ENCODE data around the gene SEC16A.

The SEC16A gene

DNA sequence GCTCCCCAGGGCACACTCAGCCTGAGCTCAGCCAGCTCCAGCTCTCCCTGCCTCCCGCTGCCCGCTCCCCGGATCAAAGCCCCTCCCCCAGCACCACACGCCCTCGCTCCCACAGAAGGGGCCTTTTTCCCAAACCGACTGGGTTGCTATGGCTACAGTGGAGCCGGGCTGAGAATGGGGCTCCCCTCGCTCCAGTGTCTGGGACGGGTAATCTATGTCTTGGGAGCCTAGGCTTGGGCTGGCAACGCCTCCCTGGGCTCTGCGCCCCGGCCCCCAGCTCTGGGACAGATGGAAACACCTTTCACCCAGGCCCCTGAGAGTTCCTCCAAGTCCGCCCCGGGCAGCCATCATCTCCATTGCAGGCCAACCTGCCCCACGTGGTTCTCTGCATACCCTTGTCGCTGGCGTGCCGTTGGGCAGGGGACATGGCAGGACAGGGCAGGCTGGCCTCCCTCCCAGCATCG lies 33.4 kb upstream of the SEC16A start:
- H3K9me3 ChIP-seq (ENCODE audit: insufficient read depth, low read depth, low read length): no peaks in the 10 kb centered on the region
- H3K27me3 ChIP-seq (ENCODE audit: insufficient read depth, low read length): no peaks in the 10 kb centered on the region
- H3K36me3 ChIP-seq (ENCODE audit: insufficient read depth, low read length): peaks cover 77% of the 10 kb centered on the region
- no peaks in the 10 kb centered on the region for H3K4me1 ChIP-seq (ENCODE audit: insufficient read depth, low read length)
- 90% methylated on average over 19 of the region's 19 CpGs for WGBS
- H3K27ac ChIP-seq (ENCODE audit: low read depth, low read length): no peak overlapping the region
- no peak overlapping the region for H3K9ac ChIP-seq (ENCODE audit: low read depth, low read length)
- no peak overlapping the region for H3K4me3 ChIP-seq (ENCODE audit: low read length)

DNA sequence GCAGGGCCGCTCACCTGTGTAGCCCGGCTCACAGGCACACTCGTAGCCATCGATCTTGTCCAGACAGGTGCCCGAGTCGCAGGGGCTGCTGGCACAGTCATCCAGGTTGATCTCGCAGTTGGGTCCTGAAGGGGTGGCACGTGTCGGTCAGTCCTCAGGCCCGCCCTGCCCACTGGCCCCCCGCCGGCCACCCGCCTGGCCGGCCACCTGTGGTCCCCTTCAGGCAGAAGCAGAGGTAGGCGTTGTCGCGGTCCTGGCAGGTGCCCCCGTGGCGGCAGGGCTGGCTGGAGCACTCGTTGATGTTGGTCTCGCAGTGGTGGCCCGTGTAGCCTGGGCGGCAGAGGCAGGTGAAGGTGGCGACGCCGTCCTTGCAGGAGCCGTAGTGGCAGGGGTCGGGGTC lies 32.4 kb upstream of the SEC16A start:
- H3K36me3 ChIP-seq (ENCODE audit: insufficient read depth, low read length): peaks cover 87% of the 10 kb centered on the region
- WGBS: 96% methylated on average over 28 of the region's 28 CpGs
- H3K27ac ChIP-seq (ENCODE audit: low read depth, low read length): no peak overlapping the region

DNA sequence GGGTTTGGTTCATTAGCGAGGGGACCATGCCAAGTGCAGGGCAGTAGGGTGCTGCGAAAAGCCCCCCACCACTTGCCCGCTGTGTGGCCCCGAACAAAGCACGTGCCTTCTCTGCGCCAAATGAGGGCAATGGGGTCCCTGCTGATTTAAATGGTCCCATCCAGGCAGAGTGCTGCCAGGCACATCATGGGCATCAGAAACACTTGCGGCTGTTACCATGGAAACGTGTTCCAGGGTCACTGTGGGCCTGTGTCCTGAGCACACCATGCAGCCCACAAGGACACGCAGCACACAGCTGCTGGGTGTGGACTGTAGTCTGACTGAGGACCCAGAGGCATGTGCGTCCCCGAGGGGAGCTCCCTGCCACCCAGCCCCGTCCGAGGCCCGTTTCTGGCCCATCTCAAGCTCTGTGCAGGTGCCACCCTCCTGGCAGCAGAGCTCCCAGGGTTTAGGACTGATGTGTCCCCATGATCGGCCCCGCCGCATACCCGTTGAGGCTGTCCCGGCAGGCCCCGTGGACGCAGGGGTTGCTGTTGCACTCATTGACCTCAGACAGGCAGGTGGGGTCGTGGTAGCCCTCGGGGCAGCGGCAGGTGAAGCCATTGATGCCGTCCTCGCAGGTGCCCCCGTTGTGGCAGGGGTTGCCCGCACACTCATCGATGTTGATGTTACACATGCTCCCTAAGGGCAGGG lies 31.3 kb upstream of the SEC16A start:
- H3K27ac ChIP-seq (ENCODE audit: low read depth, low read length): no peak overlapping the region
- H3K36me3 ChIP-seq (ENCODE audit: insufficient read depth, low read length): peaks cover 92% of the 10 kb centered on the region
- WGBS: 94% methylated on average over 29 of the region's 29 CpGs
- no peak overlapping the region for H3K9ac ChIP-seq (ENCODE audit: low read depth, low read length)
- H3K9me3 ChIP-seq (ENCODE audit: insufficient read depth, low read depth, low read length): no peaks in the 10 kb centered on the region
- no peaks in the 10 kb centered on the region for H3K27me3 ChIP-seq (ENCODE audit: insufficient read depth, low read length)
- H3K4me1 ChIP-seq (ENCODE audit: insufficient read depth, low read length): no peaks in the 10 kb centered on the region
- H3K4me3 ChIP-seq (ENCODE audit: low read length): no peak overlapping the region

More for the DNA sequence above, 32.4 kb upstream of the SEC16A start:
- Histone ChIP-seq H3K9ac (ENCODE audit: low read depth, low read length) (no peak overlapping the region), H3K4me1 (ENCODE audit: insufficient read depth, low read length) (no peaks in the 10 kb centered on the region), H3K4me3 (ENCODE audit: low read length) (no peak overlapping the region), H3K27me3 (ENCODE audit: insufficient read depth, low read length) (no peaks in the 10 kb centered on the region), H3K9me3 (ENCODE audit: insufficient read depth, low read depth, low read length) (no peaks in the 10 kb centered on the region)

DNA sequence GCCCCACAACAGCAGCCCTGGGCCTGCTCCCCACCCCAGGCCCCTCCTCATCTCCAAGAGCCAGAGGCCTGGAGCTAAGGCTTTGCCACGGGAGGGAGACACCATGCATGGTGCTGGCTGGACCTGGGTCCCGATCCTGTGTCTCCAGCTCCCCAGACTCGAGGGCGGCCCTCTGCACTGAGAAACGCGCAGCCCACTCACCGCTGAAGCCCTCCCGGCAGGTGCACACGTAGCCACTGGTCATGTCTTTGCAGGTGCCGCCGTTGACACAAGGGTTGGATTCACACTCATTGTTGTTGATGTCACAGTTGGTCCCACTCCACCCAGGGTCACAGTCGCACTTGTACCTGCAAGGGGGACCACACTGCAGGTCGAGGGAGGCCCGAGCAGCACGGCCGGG lies 30.4 kb upstream of the SEC16A start:
- Histone ChIP-seq H3K27ac (ENCODE audit: low read depth, low read length) (no peak overlapping the region), H3K36me3 (ENCODE audit: insufficient read depth, low read length) (peaks cover 93% of the 10 kb centered on the region), H3K4me1 (ENCODE audit: insufficient read depth, low read length) (no peaks in the 10 kb centered on the region), H3K9me3 (ENCODE audit: insufficient read depth, low read depth, low read length) (no peaks in the 10 kb centered on the region), H3K27me3 (ENCODE audit: insufficient read depth, low read length) (no peaks in the 10 kb centered on the region), H3K4me3 (ENCODE audit: low read length) (no peak overlapping the region), H3K9ac (ENCODE audit: low read depth, low read length) (no peak overlapping the region)
- WGBS: 96% methylated on average over 16 of the region's 16 CpGs

DNA sequence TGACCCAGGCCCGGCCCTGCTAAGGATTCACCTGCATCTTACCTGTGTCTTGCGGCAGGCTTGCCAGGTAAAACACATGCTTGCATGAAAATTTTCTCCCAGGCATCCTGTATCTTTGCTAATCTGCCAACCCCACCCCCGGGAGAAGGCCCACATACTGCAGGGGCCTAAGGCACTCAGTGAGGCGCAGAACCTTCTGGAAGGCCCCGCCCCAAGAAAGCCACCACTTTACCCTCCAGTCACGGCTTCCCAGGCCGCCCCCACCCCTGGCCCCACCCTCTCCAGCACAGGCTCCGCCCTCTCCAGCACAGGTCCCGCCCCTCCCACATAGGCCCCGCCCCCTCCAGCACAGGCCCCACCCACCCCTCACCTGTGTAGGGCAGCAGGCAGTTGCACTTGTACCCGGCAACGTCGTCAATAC lies 29.8 kb upstream of the SEC16A start:
- Histone ChIP-seq H3K4me3 (ENCODE audit: low read length) (no peak overlapping the region), H3K9ac (ENCODE audit: low read depth, low read length) (no peak overlapping the region), H3K27me3 (ENCODE audit: insufficient read depth, low read length) (no peaks in the 10 kb centered on the region), H3K4me1 (ENCODE audit: insufficient read depth, low read length) (no peaks in the 10 kb centered on the region), H3K27ac (ENCODE audit: low read depth, low read length) (no peak overlapping the region), H3K9me3 (ENCODE audit: insufficient read depth, low read depth, low read length) (no peaks in the 10 kb centered on the region), H3K36me3 (ENCODE audit: insufficient read depth, low read length) (peaks cover 93% of the 10 kb centered on the region)
- WGBS: 93% methylated on average over 9 of the region's 13 CpGs

DNA sequence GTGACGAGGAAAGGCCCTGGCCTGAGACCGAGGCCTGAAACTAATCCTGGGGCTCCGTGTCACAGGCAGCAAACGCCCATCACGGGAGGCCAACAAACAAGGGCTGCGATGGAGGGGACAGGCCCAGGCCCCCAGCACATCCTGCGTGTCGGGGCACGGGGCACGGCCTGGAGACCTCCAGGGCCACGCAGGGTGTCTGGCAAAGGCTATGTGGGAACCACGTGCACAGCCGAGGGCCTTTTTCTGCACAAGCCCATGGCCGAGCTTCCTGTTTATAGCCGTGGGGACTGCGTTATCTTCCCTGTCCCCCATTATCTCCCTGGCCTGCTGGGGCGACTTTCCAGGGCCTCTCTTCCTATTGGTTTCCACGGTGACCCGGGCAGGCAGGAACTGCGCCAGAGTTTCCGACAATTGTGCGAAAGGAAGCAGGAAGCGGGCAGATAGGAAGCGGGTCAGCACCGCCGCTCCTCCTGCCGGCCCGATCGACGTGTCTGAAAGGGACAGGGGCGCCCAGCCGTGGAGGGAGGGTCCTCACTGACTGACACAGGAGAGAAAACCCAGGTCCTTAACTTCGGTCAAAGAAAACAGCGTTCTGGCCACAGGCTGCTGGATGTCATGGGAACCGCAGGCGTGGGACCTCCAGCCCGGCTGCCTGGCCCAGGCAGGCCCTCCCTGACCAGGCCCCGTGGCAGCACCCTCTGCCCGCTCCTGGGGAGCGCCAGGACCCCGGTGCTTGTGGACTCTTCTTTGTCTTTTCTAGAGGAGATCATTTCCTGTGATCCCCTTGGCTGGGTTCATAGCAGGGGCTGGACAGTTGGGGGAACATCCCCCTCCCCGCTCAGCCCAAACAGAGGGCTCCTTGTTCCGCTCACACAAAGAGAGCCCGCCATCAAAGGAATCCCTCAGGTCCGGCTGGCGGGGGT lies 29.1 kb upstream of the SEC16A start:
- no peaks in the 10 kb centered on the region for H3K9me3 ChIP-seq (ENCODE audit: insufficient read depth, low read depth, low read length)
- 95% methylated on average over 46 of the region's 46 CpGs for WGBS
- H3K36me3 ChIP-seq (ENCODE audit: insufficient read depth, low read length): peaks cover 94% of the 10 kb centered on the region
- H3K4me3 ChIP-seq (ENCODE audit: low read length): no peak overlapping the region
- H3K27ac ChIP-seq (ENCODE audit: low read depth, low read length): no peak overlapping the region
- no peak overlapping the region for H3K9ac ChIP-seq (ENCODE audit: low read depth, low read length)
- H3K27me3 ChIP-seq (ENCODE audit: insufficient read depth, low read length): no peaks in the 10 kb centered on the region
- no peaks in the 10 kb centered on the region for H3K4me1 ChIP-seq (ENCODE audit: insufficient read depth, low read length)

DNA sequence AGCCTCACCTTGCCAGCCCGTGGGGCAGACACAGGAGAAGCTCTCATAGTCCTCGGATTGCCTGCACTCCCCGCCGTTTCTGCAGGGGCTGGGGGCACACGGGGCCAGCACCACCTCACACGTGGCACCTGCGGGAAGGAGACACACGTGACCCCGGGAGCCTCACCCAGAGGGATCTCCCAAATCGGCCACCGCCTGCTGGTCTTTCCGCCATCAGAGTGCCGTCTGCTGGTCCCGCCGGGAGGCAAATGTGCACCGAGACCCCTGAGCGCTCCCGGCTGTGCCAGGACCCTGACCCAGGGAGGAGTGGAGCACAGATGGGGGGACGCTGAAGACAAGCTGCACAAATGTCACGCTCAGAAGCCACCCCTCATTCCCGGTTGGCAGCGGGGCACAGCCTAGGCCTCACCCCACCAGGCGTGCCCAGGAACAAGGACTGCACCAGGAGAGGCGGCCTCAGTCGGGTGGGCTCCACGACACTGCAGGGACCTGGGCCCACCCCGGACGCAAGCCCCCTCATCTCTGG lies 28.4 kb upstream of the SEC16A start:
- Histone ChIP-seq H3K27me3 (ENCODE audit: insufficient read depth, low read length) (no peaks in the 10 kb centered on the region), H3K4me1 (ENCODE audit: insufficient read depth, low read length) (no peaks in the 10 kb centered on the region), H3K4me3 (ENCODE audit: low read length) (no peak overlapping the region), H3K9me3 (ENCODE audit: insufficient read depth, low read depth, low read length) (no peaks in the 10 kb centered on the region), H3K27ac (ENCODE audit: low read depth, low read length) (no peak overlapping the region), H3K36me3 (ENCODE audit: insufficient read depth, low read length) (peaks cover 96% of the 10 kb centered on the region), H3K9ac (ENCODE audit: low read depth, low read length) (no peak overlapping the region)
- WGBS: 97% methylated on average over 28 of the region's 28 CpGs

DNA sequence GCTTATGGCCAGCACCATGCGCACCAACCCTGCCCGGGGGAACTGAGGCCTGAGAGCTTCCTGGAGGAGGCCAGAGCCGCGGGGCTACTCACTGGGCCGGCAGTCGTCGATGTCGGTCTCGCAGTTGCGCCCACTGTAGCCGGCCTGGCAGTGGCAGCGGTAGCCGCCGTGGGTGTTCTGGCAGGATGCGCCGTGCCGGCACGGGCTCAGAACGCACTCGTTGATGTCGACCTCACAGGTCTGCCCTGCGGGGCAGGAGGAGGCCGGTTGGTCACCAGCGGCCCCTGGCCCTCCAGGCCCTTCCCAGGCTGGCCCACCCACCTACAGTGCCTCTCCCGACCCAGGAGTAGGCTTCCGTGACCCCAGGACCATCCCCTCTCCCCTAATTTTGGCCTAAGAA lies 27.7 kb upstream of the SEC16A start:
- Histone ChIP-seq H3K9ac (ENCODE audit: low read depth, low read length) (no peak overlapping the region), H3K27me3 (ENCODE audit: insufficient read depth, low read length) (no peaks in the 10 kb centered on the region), H3K36me3 (ENCODE audit: insufficient read depth, low read length) (peaks cover 96% of the 10 kb centered on the region), H3K4me1 (ENCODE audit: insufficient read depth, low read length) (no peaks in the 10 kb centered on the region), H3K4me3 (ENCODE audit: low read length) (no peak overlapping the region), H3K27ac (ENCODE audit: low read depth, low read length) (no peak overlapping the region), H3K9me3 (ENCODE audit: insufficient read depth, low read depth, low read length) (no peaks in the 10 kb centered on the region)
- WGBS: 93% methylated on average over 26 of the region's 26 CpGs

DNA sequence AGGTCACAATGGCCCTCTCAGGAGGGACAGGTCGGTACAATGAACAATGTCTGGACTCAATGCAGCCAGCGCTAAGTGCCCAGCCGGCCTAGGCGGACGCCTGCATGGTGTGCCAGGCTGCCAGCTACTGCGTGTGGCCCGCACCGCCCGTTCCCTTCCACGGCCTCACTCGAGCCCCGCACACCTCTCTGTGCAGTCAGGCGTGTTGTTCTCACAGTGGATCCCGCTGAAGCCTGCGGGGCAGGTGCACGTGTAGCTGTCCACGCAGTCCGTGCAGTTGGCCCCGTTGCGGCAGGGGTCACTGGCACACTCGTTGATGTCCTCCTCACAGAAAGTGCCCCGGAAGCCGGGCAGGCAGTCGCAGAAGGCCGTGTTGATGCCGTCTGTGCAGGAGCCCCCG lies 26.7 kb upstream of the SEC16A start:
- Histone ChIP-seq H3K9ac (ENCODE audit: low read depth, low read length) (no peak overlapping the region), H3K9me3 (ENCODE audit: insufficient read depth, low read depth, low read length) (no peaks in the 10 kb centered on the region), H3K27ac (ENCODE audit: low read depth, low read length) (no peak overlapping the region), H3K4me3 (ENCODE audit: low read length) (no peak overlapping the region), H3K36me3 (ENCODE audit: insufficient read depth, low read length) (peaks cover 96% of the 10 kb centered on the region), H3K4me1 (ENCODE audit: insufficient read depth, low read length) (no peaks in the 10 kb centered on the region), H3K27me3 (ENCODE audit: insufficient read depth, low read length) (no peaks in the 10 kb centered on the region)
- WGBS: 95% methylated on average over 27 of the region's 27 CpGs

DNA sequence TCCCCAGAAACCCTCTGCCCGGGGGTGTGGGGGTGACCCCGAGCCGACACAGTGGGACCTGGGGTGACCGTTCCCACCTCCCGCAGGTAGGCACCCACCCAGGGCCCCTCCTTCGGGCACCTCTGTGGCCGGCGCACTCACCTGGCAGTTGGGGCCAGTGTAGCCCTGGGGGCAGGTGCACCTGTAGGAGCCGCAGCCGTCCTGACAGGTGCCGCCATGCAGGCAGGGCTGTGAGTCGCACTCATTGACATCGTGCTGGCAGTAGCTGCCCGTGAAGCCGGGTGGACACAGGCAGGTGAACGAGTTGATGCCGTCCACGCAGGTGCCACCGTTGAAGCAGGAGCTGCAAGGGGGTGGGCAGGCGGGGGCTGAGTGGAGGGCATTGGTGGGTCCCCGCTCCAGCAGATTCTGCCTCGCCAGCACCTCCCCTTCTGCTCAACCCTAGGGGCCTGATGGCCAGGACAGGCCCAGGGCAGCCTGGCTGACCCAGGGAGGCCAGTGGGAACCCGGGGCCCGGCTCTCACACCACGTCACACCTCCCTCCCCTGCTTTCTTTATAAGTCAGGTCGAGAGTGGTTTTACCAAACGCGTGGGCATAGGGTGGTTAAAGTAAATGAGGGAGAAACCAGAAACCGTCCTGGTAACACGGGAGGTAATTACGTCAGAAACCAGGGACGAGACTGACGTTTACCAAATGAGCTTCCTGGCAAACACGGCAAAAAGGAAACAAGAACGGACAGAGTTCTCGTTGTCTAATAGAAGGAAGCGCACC lies 26.1 kb upstream of the SEC16A start:
- 95% methylated on average over 37 of the region's 37 CpGs for WGBS
- H3K36me3 ChIP-seq (ENCODE audit: insufficient read depth, low read length): peaks cover 96% of the 10 kb centered on the region
- no peak overlapping the region for H3K4me3 ChIP-seq (ENCODE audit: low read length)
- H3K9ac ChIP-seq (ENCODE audit: low read depth, low read length): no peak overlapping the region
- H3K27me3 ChIP-seq (ENCODE audit: insufficient read depth, low read length): no peaks in the 10 kb centered on the region
- no peaks in the 10 kb centered on the region for H3K9me3 ChIP-seq (ENCODE audit: insufficient read depth, low read depth, low read length)
- no peak overlapping the region for H3K27ac ChIP-seq (ENCODE audit: low read depth, low read length)
- no peaks in the 10 kb centered on the region for H3K4me1 ChIP-seq (ENCODE audit: insufficient read depth, low read length)

DNA sequence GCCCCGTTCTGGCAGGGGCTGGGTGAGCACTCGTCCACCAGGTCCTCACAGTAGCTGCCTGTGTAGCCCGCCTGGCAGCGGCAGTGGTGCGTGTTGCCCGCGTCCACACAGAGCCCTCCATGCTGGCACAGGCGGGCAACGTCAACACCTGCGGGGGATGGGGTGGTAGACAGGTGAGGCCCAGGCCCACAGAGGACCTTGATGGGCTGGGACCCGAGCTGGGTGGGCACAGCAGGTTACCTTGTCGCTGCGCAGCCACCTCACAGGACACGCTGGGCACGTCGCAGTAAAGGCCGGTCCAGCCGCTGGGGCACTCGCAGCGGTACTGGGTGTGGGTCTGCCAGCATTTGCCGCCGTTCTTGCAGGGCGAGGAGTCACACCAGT lies 25.1 kb upstream of the SEC16A start:
- 95% methylated on average over 23 of the region's 23 CpGs for WGBS

More for the DNA sequence above, 25.1 kb upstream of the SEC16A start:
- Histone ChIP-seq H3K4me1 (ENCODE audit: insufficient read depth, low read length) (no peaks in the 10 kb centered on the region), H3K27ac (ENCODE audit: low read depth, low read length) (no peak overlapping the region), H3K4me3 (ENCODE audit: low read length) (no peak overlapping the region), H3K9ac (ENCODE audit: low read depth, low read length) (no peak overlapping the region), H3K9me3 (ENCODE audit: insufficient read depth, low read depth, low read length) (no peaks in the 10 kb centered on the region), H3K36me3 (ENCODE audit: insufficient read depth, low read length) (peaks cover 98% of the 10 kb centered on the region), H3K27me3 (ENCODE audit: insufficient read depth, low read length) (no peaks in the 10 kb centered on the region)
